GM19455 (cell line): ENCODE data around the gene CCNI2.

ENCODE experiments used
- ATAC-seq: cut with Tn5 transposase; IDR thresholded peaks from one replicate; pipeline ENCODE4 v1.9.1; 2021; ENCODE audit not compliant: unreplicated experiment

CCNI2 gene

DNA sequence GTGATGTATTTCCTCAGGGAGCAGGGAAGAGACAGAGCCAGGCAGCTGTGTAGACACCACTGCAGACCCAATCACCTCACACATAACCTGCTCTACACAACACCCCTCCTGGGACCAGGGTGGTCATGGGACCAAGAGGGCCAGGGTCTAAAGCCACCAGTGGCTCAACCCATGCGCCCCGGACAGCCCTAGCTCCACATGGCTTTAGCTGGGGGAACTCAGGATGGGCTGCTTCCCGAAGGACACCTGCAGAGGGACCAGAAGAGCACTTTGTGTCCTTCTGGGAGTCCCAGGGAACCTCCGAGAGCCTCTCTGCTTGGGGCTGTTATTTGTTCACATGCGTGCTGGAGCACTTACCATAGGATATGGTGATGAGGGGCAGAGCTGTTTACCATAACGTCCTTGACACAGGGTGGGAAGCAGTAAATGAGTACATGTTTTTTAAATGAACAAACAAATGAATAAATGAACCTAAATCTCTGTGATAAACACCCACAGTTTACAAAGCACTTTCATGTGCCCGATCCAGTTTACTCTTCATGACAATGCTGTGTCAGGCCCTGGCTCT is 17.5 kb downstream of the CCNI2 start:
- no peak for ATAC-seq

DNA sequence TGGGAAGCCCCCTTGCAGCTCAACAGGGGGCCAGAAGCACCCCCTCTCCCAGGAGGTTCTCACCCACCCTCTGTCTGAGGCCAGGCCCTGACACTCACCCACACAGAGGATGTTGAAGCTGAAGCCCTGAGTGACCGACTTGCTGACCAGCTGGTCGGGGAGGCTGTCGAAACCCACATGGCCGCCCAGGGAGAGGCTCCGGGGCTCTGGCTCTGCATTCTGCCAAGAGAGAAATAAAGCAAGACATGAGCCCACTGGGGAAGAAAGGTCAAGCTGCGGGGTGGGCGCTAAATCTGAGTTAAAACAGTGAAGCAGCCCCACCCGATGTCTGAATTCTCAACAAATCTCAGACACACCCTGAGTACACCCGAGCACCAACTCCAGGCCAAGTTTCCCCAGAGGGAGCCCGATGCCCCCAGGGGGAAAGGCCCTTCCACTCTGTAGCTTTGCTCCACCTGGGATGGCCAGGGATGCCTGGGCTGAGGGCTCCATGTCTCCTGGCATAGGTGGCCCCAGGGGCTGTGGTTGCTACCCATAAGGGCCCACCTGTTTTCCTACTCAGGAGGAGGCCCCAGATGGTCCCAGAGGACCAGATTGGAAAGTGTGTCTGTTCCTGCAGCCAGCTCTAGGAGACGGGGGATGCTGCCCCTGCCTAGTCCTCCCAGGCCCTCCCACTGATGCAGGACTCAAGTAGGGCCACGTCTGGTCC is 18.2 kb downstream of the CCNI2 start:
- no peak for ATAC-seq

DNA sequence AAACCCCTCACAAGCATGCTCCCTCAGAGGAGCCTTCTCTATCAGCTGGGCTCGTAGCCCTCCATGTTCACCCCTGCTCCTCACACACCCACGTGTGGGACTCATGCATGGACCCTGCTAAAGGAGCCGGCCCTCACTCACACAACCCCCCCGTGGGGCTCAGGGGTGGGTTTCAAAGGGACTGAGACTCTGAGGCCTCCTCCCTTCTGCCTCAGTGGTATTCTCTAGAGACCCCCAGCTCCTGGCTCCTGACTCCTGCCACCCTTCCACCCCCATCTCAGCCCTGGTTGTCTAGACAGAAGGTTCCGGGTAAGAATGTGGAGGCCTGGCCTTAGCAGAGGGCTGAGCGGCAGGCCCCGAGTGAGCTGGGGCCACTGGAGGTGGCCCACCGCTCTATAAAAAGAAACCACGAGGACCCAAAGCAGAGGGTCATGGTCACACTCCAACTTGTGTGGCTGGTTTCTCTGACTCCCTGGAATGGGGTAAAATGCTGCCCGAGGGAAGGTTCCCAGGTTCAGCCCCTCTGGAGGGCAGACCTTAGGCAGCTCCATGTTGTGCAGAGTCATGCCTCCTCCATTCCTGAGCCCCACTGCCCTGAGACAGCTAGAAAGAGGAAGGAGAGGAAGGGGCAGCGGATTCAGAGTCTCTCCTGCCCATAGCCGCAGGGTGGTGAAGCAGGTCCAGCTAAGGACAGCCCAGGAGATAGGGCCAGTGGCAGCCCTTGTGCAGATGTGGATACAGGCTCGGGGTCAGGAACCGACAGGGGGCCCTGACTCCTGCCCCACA is 19.0 kb downstream of the CCNI2 start:
- ATAC-seq: no peak

DNA sequence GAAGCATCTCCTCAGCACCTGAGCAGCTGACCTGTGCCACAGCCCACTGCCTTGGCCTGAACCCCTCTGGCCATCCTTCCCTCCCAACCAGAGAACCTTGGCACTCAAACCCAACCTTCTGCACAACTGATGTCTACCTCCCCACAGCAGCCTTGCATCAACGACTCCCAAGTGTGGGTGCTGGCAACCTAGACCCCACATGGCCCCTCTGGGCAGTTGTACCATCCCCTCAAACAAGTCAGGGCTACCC is 19.5 kb downstream of the CCNI2 start:
- no peak for ATAC-seq

DNA sequence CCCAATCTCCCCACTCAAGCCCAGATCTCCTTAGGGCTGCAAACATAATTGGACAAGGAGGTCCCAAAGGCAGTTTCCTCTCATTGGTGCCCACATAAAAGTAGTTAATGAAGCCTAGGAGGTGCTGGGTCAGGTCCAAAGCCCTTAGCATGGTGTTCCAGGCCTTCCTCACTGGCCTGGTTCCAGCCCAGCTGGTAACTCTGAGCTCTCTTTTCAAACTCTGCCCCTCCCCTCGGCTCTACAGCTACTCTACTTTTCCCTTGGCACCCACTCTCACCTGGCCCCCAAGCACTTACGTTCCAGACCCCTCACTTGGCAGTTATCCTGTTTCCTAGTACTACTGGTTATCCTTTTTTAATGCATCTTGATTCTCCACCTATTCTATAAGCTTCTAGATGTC is 19.9 kb downstream of the CCNI2 start:
- ATAC-seq: no peak

DNA sequence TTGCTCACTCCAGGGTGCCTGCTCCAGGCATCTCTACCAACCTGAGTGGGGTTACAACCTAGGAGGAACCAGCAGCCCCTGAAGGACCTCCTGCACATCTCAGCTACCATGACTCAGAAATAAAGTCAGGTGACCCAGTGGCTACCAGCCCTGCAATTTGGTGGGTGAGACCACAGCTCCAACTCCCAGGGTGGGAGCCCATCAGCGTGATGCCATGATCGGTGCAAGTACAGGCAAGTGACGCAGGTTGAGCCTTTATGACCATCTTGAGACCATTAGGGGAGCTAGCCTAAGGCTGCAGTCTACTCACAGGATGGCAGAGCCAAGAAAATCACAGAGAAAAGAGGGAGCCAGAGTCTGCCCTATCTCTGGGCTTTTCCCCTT is 21.3 kb downstream of the CCNI2 start:
- no peak for ATAC-seq

DNA sequence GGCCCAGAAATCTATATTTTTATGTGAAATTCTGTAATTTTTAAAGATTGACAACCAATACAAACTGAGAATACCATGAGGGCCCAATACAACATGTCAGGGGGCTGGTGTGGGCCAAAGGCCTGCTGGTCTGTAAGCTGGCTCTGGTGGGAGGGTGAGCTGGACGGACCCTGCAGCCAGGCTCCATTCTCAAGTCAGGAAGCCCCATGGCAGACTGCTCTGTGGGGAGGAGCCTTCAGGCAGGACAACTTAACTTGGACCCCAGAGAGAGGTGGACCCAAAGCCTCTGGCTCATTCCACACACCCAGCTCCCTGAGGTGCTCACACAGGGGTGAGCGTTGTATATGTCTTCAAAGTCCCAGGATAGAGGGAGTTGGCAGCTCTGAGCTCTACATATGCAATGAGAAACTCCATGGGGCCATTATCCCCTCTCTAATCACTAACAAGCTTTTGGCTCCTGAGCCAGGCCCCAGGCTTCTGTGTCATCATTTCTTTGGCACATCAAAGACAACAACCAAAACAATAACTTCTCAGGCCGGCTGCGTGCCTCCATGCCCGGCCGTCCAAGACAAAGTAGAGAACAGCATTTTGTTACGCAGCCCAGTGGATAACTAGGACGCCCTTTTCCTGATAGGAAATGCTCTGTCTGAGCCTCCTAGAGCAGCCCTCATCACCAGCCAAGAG is 23.4 kb downstream of the CCNI2 start:
- no peak for ATAC-seq

DNA sequence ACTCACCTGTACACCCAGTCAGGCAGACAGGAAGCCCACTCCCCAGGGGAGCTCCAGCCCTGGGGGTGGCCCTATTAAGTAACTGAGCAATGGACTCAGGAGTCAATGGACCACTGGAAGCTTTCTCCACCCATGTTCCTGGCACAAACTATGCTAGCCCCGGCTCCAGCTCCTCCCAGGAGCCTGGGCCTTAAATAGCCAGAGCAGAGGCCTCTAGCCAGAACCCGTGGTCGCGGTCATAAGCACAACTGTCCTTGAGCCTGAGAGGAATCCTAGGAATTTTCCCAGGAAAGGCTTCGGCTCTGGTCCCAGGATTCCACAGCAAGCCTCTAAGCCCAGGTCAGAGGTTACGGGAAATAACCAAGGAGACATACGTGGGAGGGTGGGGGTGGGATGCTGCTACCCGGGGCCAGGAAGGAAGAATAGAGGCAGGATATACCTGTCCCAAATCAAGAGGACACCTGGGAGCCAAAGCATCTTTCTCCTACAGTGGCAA is 24.3 kb downstream of the CCNI2 start:
- no peak for ATAC-seq

DNA sequence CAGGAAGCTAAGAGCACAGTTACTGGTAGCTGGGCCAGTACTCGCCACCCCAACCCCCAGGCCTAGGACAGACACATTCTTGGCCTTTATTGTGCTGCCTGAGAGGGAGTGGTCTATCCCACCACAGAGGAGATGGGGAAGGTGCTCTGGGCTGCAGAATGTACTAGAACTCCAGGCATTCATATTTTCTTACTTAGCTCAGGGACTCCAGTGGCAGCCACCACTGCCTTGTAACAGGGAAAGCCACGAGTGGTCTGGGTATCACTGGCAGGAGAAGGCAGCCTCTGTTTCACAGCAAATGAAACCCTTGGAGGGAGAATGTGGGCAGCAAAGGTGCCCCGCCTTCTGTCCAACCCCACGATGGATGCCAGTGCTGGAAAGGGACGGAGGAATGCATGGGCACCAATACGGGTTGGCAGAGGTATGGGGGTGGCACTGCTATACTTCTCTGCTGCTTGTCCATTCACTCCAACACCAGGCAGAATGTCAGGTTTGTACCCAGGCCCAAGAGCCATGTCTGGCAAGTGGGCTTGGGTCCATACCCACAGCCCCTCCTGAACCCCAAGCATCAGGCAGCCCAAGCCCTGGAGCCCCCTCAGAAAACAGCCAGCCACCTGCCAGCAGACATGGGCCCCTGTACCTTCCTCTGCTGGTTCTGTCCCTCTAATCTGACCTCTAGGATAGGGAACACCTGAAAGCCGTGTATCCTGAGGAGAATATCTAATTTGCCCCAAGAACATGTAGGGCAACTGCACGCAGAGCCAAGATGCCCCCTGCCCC is 25.3 kb downstream of the CCNI2 start:
- ATAC-seq: no peak

DNA sequence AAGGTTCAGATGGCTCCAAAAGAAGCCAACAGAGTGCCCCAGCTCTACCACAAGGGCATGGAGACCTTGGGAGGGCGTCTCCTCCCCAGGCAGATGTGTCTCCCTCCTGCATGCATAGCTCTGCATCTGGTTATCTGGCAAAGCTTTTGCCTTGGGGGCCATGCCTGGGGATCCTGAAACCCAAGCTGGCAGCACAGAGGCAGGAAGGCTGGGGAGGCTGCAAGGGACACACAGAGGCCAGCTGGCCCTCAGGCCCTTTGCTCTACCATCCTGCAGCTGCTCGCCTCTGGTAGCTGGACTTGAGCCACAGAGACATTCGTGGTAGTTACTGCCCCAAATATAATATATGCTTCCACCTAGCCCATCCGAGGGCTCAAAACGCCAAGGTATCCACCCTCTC is 25.9 kb downstream of the CCNI2 start:
- ATAC-seq: no peak

DNA sequence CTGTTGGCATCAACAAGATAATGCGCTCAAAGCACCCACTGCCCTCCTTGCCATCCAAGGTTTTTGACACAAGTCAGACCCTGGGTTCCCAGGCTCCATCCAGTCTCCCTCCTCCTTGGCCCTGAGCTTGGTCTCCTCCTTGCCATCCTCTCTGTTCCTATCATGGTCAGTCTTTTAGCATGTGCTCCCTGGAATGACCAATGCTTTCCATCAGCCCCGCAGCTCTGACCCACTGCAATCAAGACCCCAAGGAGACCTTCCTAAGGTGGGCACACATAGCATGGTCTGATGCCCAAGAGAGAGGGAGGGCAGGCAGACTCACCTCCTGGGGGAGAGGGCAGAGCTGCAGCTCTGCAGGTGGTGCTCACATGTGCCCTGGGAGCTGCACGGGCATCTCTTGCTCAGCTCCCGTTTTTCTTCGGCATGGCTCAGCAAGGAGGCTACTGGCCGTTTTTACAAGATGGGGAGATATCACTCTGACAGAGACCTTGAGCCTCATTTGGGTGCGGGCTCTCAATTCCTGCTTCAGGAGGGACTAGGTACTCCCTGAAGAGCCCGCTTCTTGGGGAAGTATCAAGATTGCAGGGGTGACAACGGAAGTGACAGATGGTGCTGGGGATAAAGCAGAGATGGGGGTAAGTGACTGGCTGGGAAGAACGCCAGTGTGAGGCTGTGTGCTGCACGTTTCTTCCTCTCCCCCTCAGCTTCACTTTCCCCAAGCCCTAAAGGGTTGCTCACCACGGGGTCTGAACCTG is 26.6 kb downstream of the CCNI2 start:
- no peak for ATAC-seq

DNA sequence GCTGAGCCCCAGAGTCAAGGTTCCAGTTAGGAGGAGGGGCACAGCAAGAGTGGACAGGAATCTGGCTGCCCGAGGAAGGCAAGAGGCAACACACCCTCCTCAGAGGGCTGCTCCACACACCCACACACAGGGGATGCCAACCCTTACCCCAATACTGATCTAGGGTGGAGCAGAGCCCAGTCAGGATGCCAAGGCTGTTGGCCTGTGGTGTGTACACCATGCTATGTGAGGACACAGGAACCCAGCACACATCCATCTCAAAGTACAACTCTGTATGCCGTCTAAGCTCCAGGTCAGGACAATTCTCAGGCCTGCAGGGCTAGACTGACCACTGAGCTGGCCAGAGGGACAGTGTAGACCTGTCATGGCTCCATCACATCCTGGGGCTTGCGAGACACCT is 27.2 kb downstream of the CCNI2 start:
- no peak for ATAC-seq

DNA sequence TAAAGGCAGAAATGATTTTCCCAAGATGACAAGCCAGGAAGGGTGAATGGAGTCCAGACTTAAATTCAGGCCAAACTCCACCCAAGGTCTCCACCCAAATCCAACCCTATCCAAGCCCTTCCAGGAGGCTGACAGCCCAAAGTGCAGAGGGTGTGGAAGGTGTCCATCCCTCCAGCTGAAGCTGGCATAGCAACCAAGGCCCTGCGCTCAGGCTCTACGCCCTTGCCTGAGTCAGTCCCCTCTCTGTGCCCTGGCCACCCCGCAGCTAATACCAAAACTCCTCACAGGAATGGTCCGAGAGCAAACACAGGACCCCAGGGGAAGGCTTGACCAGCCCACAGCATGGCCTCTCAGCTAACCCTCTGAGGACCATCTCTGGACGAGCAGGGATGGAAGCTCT is 27.7 kb downstream of the CCNI2 start:
- no peak for ATAC-seq

DNA sequence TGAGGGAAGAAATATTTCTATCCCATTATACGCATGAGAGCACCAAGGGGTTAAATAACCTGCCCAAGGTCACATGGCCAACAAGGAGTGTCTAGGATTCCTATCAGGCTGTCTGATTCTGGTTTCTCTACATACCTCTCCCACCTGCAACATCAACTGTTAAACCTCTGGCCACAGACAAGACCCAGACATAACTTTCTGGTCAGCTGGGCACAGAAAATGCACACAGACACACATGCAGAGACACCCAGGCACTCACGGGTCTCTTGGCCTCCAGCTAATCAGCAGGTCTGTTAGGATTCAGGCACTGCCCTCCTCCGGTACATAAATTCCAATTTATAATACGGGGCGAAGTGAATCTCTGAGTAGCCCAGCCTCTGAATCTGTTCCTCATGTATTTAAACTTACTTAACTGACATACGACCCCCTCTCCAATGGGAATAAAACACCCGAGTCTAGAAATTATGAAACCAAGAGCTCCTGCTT is 28.3 kb downstream of the CCNI2 start:
- no peak for ATAC-seq

DNA sequence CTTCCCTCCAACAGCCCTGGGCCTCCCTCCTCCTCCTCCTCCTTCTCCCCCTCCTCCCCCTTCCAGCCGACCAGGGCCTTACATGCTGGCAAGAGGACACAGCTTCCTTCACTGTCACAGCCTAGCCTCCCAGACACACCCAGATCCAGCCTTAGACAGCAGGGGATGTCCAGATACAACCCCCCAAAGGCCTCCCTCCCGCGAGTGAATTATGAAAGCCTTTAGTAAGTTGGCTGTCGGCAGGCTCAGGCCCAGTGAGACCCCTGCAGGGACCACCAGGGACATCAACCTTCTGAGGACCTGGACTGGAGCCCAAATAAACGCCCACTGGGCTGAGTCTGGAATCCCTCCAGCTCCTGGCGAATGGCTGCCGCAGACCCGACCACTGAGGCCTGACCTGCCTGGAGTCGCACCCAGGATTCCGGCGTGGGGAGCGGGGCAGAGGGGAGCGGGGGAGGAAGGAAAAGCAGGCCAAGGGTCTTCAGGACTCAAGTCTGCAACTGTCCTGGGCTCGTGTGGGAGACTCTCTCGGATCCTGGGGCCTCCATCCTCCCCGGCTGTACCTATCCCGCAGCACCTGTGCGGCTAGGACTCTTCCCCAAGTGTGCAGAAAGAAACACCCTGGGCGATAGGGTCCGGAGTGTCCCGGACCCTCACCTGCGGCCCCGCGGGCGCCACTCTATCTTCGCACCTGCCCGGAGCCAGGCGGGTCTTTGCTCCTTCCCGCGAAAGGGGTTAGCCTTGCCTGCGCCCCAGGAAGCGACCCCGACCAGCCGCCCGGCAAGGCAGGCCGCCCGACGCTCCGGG is 29.1 kb downstream of the CCNI2 start:
- no peak for ATAC-seq

DNA sequence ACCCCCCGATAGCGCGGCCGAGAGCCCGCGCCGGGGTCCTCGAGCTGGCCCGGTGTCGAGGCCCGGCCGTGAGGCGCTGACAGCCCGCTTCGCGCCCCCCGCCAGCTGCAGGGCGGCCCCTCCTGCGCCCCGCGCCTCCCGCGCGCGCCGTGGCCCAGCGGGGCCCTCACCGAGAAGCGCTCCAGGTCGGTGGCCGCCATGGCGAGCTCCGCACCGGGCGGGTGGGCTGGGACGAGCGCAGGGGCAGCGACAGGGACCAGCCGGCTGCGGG is 29.6 kb downstream of the CCNI2 start:
- ATAC-seq: no peak

DNA sequence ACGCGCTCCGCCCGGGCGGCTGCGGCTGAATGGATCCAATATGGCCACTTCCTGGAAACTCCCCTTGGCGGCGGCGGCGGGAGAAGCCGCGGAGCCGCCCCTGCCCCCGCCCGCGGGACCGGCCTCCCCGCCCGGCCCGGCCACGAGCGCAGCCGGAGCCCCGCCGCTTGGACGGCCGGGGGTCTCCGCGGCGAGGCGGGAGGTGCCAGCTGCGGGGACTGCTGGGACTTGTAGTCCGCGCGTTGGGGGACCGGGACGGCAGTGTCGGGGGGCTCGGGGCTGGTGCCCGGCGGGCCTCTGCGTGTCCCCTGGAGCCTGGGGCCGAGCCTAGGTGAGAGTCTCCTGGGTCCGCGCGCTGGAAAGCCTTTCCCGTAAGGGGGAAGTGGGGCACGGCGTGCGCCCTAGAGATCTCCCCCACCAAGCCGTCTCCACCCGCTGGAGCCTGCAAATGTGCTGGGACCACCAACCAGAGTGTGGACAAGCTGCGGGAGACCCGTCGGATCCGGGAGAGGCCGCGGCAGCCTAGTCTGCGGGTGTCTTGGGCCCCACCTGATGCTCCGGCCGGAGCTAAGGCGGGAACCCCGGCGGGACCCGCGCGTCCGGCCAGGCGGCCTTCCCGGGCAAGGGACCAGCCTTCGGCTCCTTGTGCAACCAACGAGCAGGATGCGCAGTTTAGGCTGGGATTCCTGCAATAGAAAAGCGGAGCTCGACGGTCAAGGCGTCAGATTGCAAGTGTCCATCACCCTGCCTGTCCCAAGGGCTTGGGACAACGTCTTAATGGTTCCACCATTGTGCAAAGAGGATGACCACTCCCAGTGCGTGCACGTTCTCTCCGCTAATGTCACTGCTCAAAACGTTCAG is 30.2 kb downstream of the CCNI2 start, which contains the start of gene SEPTIN8:
TSS of gene SEPTIN8 (minus strand) at position 31 of the 861 bp plus-strand sequence. CDS start 102 bp downstream, outside the sequence.
- peak; percentile 59 for ATAC-seq

DNA sequence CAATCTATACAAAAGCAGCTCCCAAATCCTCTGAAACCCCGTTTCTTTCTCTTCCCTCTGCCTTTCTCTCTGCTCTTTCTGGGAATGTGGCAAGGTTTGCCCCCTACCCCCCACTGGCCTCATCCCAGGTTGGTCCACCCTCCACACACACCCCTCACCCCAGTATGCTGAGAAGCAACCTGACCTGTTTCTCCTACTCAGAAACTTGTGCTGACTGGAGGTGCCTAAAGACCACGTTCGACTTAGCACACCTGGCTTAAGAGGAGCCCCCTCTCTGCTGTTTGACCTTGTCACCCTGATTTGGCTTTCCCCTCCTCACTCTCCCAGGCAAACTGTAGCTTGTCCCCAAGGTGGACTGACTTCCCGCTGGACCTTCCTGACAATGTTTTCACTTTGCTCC is 30.9 kb downstream of the CCNI2 start:
- no peak for ATAC-seq

DNA sequence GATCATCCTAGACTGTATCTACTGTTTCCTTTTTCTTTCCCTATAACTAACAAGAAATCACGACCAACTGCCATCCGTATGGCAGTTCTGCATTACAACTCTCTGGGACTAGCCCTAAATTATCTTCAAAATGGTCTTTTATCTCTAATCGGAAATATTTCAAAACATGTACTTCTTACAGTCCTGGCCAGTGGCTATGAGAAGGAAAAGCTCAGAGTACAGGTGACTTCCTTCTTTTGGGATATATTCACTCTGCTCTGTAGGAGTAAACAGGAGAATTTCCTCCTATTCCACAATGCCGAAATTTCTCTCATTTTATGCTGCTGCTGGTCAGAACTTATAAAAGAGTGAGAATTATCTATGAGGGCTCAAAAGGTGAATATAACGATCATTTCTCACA is 31.6 kb downstream of the CCNI2 start:
- ATAC-seq: no peak
